RWPE2 (cell line): ENCODE measurements around the gene MOGAT3.

Source experiments
- ATAC-seq: fragments of 200-7000 bp; cut with Tn5 transposase; 3 replicates; pipeline ENCODE4 v1.9.1; 2021; ENCODE audit warnings: low read depth
- DNase-seq: peaks from one replicate; pipeline ENCODE4 v3.0.0-alpha.2; 2020; ENCODE audit warnings: low spot score
- H3K27ac ChIP-seq: fragments of 450-650 bp; 2 replicates; pipeline ENCODE4 v1.5.1; 2017; ENCODE audit warnings: mild to moderate bottlenecking; ENCODE audit not compliant: poor library complexity, severe bottlenecking
- H3K27me3 ChIP-seq: fragments of 250-450 bp; sonication (Bioruptor Pico); 2 replicates; pipeline ENCODE4 v1.5.1; 2021; ENCODE audit warnings: mild to moderate bottlenecking, moderate library complexity; ENCODE audit not compliant: insufficient read depth, poor library complexity, severe bottlenecking
- H3K36me3 ChIP-seq: fragments of 250-450 bp; sonication (Bioruptor Pico); 2 replicates; pipeline ENCODE4 v1.5.1; 2020; ENCODE audit warnings: low read depth, mild to moderate bottlenecking, moderate library complexity
- H3K4me1 ChIP-seq: fragments of 250-450 bp; sonication (Bioruptor Pico); 2 replicates; pipeline ENCODE4 v1.5.1; 2021; ENCODE audit warnings: mild to moderate bottlenecking, moderate library complexity; ENCODE audit not compliant: insufficient read depth, poor library complexity, severe bottlenecking
- H3K4me3 ChIP-seq: fragments of 250-450 bp; sonication (Bioruptor Pico); 2 replicates; pipeline ENCODE4 v1.5.1; 2021; ENCODE audit warnings: mild to moderate bottlenecking, moderate library complexity; ENCODE audit not compliant: severe bottlenecking
- H3K9me3 ChIP-seq: fragments of 250-450 bp; sonication (Bioruptor Pico); 2 replicates; pipeline ENCODE4 v1.5.1; 2021; ENCODE audit warnings: mild to moderate bottlenecking, moderate library complexity; ENCODE audit not compliant: severe bottlenecking
- CTCF ChIP-seq: fragments of 450-650 bp; IDR thresholded peaks from one replicate; pipeline ENCODE4 v1.5.1; 2017; ENCODE audit warnings: mild to moderate bottlenecking, moderate library complexity; ENCODE audit not compliant: poor library complexity, severe bottlenecking

Gene MOGAT3

GRCh38 chr7:101172854-101173751, 27.7 kb downstream of the MOGAT3 start:
- TF ChIP-seq CTCF, result no peak

GRCh38 chr7:101172005-101172853, 28.6 kb downstream of the MOGAT3 start:
- Histone ChIP-seq H3K4me3 (no peak overlapping the region), H3K36me3 (no peaks in the 10 kb centered on the region), H3K4me1 (peaks cover 24% of the 10 kb centered on the region), H3K27ac (no peak overlapping the region), H3K9me3 (no peaks in the 10 kb centered on the region), H3K27me3 (peaks cover 65% of the 10 kb centered on the region)
- no peak for TF ChIP-seq CTCF
- no peak for DNase-seq
- no peak for ATAC-seq

More at GRCh38 chr7:101172854-101173751, 27.7 kb downstream of the MOGAT3 start:
- no peaks in the 10 kb centered on the region for H3K36me3 ChIP-seq
- no peaks in the 10 kb centered on the region for H3K9me3 ChIP-seq
- DNase-seq, result no peak
- peak overlapping the region; percentile 8 for H3K4me3 ChIP-seq
- H3K27me3 ChIP-seq, result peaks cover 69% of the 10 kb centered on the region
- ATAC-seq, result peak; percentile 71
- no peak overlapping the region for H3K27ac ChIP-seq
- H3K4me1 ChIP-seq, result peaks cover 22% of the 10 kb centered on the region

GRCh38 chr7:101171442-101171837, 29.4 kb downstream of the MOGAT3 start:
- Histone ChIP-seq H3K9me3 (no peaks in the 10 kb centered on the region), H3K27me3 (peaks cover 66% of the 10 kb centered on the region), H3K36me3 (no peaks in the 10 kb centered on the region), H3K4me3 (no peak overlapping the region), H3K27ac (no peak overlapping the region), H3K4me1 (peaks cover 29% of the 10 kb centered on the region)
- DNase-seq, result no peak
- peak; percentile 20 for TF ChIP-seq CTCF
- no peak for ATAC-seq

GRCh38 chr7:101170617-101171441, 30.0 kb downstream of the MOGAT3 start:
- H3K36me3 ChIP-seq, result no peaks in the 10 kb centered on the region
- H3K4me1 ChIP-seq, result peaks cover 29% of the 10 kb centered on the region
- H3K4me3 ChIP-seq, result no peak overlapping the region
- ATAC-seq, result no peak
- no peak for TF ChIP-seq CTCF
- H3K27me3 ChIP-seq, result peaks cover 70% of the 10 kb centered on the region
- H3K27ac ChIP-seq, result no peak overlapping the region
- no peaks in the 10 kb centered on the region for H3K9me3 ChIP-seq
- DNase-seq, result no peak
